ENCODE results near the gene CD82.

Gene CD82

GRCh38 chr11:44626645-44627044 lies 61.2 kb downstream of the CD82 start:
- Histone ChIP-seq H3K36me3 (ENCODE audit: insufficient read depth, low read length) (no peaks in the 10 kb centered on the region), H3K79me2 (ENCODE audit: control insufficient read depth, insufficient read depth, low read length, unreplicated experiment) (no peaks in the 10 kb centered on the region), H3K4me1 (ENCODE audit: control insufficient read depth, insufficient read depth, low read length, unreplicated experiment) (peaks cover 6% of the 10 kb centered on the region), H3K27me3 (ENCODE audit: insufficient read depth, low read length) (no peaks in the 10 kb centered on the region), H2AFZ (ENCODE audit: low read length, unreplicated experiment) (no peak overlapping the region), H3K27ac (ENCODE audit: low read depth, low read length) (no peak overlapping the region), H3K4me3 (ENCODE audit: low read depth, low read length) (no peak overlapping the region)

- Histone ChIP-seq H3K79me2 (ENCODE audit: control insufficient read depth, insufficient read depth, low read length, unreplicated experiment) (no peaks in the 10 kb centered on the region), H3K27ac (ENCODE audit: low read depth, low read length) (no peak overlapping the region), H3K4me3 (ENCODE audit: low read depth, low read length) (no peak overlapping the region)
Observed at GRCh38 chr11:44627165-44627789, 61.8 kb downstream of the CD82 start.

GRCh38 chr11:44627911-44628729 lies 62.7 kb downstream of the CD82 start:
- Histone ChIP-seq H3K36me3 (ENCODE audit: insufficient read depth, low read length) (no peaks in the 10 kb centered on the region), H2AFZ (ENCODE audit: low read length, unreplicated experiment) (no peak overlapping the region), H3K4me1 (ENCODE audit: control insufficient read depth, insufficient read depth, low read length, unreplicated experiment) (peaks cover 6% of the 10 kb centered on the region), H3K4me3 (ENCODE audit: low read depth, low read length) (no peak overlapping the region), H3K27ac (ENCODE audit: low read depth, low read length) (no peak overlapping the region), H3K27me3 (ENCODE audit: insufficient read depth, low read length) (no peaks in the 10 kb centered on the region), H3K79me2 (ENCODE audit: control insufficient read depth, insufficient read depth, low read length, unreplicated experiment) (no peaks in the 10 kb centered on the region)

More at GRCh38 chr11:44627165-44627789, 61.8 kb downstream of the CD82 start:
- Histone ChIP-seq H2AFZ (ENCODE audit: low read length, unreplicated experiment) (no peak overlapping the region), H3K4me1 (ENCODE audit: control insufficient read depth, insufficient read depth, low read length, unreplicated experiment) (peaks cover 6% of the 10 kb centered on the region), H3K27me3 (ENCODE audit: insufficient read depth, low read length) (no peaks in the 10 kb centered on the region), H3K36me3 (ENCODE audit: insufficient read depth, low read length) (no peaks in the 10 kb centered on the region)

GRCh38 chr11:44628730-44629700 lies 63.6 kb downstream of the CD82 start:
- no peak overlapping the region for H3K27ac ChIP-seq (ENCODE audit: low read depth, low read length)
- H3K27me3 ChIP-seq (ENCODE audit: insufficient read depth, low read length), result no peaks in the 10 kb centered on the region
- no peak overlapping the region for H3K4me3 ChIP-seq (ENCODE audit: low read depth, low read length)
- H2AFZ ChIP-seq (ENCODE audit: low read length, unreplicated experiment), result no peak overlapping the region
- no peaks in the 10 kb centered on the region for H3K79me2 ChIP-seq (ENCODE audit: control insufficient read depth, insufficient read depth, low read length, unreplicated experiment)
- H3K36me3 ChIP-seq (ENCODE audit: insufficient read depth, low read length), result no peaks in the 10 kb centered on the region
- peaks cover 7% of the 10 kb centered on the region for H3K4me1 ChIP-seq (ENCODE audit: control insufficient read depth, insufficient read depth, low read length, unreplicated experiment)

- Histone ChIP-seq H3K36me3 (ENCODE audit: insufficient read depth, low read length) (no peaks in the 10 kb centered on the region), H3K4me1 (ENCODE audit: control insufficient read depth, insufficient read depth, low read length, unreplicated experiment) (peaks cover 15% of the 10 kb centered on the region), H2AFZ (ENCODE audit: low read length, unreplicated experiment) (no peak overlapping the region), H3K27me3 (ENCODE audit: insufficient read depth, low read length) (no peaks in the 10 kb centered on the region), H3K27ac (ENCODE audit: low read depth, low read length) (no peak overlapping the region), H3K79me2 (ENCODE audit: control insufficient read depth, insufficient read depth, low read length, unreplicated experiment) (no peaks in the 10 kb centered on the region), H3K4me3 (ENCODE audit: low read depth, low read length) (no peak overlapping the region)
Observed at GRCh38 chr11:44629732-44630345, 64.4 kb downstream of the CD82 start.

- Histone ChIP-seq H3K79me2 (ENCODE audit: control insufficient read depth, insufficient read depth, low read length, unreplicated experiment) (no peaks in the 10 kb centered on the region), H3K27ac (ENCODE audit: low read depth, low read length) (no peak overlapping the region), H3K4me1 (ENCODE audit: control insufficient read depth, insufficient read depth, low read length, unreplicated experiment) (peaks cover 17% of the 10 kb centered on the region), H2AFZ (ENCODE audit: low read length, unreplicated experiment) (no peak overlapping the region), H3K4me3 (ENCODE audit: low read depth, low read length) (no peak overlapping the region), H3K36me3 (ENCODE audit: insufficient read depth, low read length) (no peaks in the 10 kb centered on the region), H3K27me3 (ENCODE audit: insufficient read depth, low read length) (no peaks in the 10 kb centered on the region)
Observed at GRCh38 chr11:44630511-44631210, 65.2 kb downstream of the CD82 start.

- peaks cover 17% of the 10 kb centered on the region for H3K4me1 ChIP-seq (ENCODE audit: control insufficient read depth, insufficient read depth, low read length, unreplicated experiment)
- H3K27ac ChIP-seq (ENCODE audit: low read depth, low read length), result no peak overlapping the region
- H2AFZ ChIP-seq (ENCODE audit: low read length, unreplicated experiment), result no peak overlapping the region
- no peak overlapping the region for H3K4me3 ChIP-seq (ENCODE audit: low read depth, low read length)
- H3K36me3 ChIP-seq (ENCODE audit: insufficient read depth, low read length), result no peaks in the 10 kb centered on the region
- no peaks in the 10 kb centered on the region for H3K27me3 ChIP-seq (ENCODE audit: insufficient read depth, low read length)
- no peaks in the 10 kb centered on the region for H3K79me2 ChIP-seq (ENCODE audit: control insufficient read depth, insufficient read depth, low read length, unreplicated experiment)
Observed at GRCh38 chr11:44631831-44632230, 66.4 kb downstream of the CD82 start.

- Histone ChIP-seq H3K4me1 (ENCODE audit: control insufficient read depth, insufficient read depth, low read length, unreplicated experiment) (peaks cover 17% of the 10 kb centered on the region), H3K4me3 (ENCODE audit: low read depth, low read length) (no peak overlapping the region), H2AFZ (ENCODE audit: low read length, unreplicated experiment) (no peak overlapping the region), H3K79me2 (ENCODE audit: control insufficient read depth, insufficient read depth, low read length, unreplicated experiment) (no peaks in the 10 kb centered on the region), H3K27ac (ENCODE audit: low read depth, low read length) (no peak overlapping the region), H3K27me3 (ENCODE audit: insufficient read depth, low read length) (no peaks in the 10 kb centered on the region), H3K36me3 (ENCODE audit: insufficient read depth, low read length) (no peaks in the 10 kb centered on the region)
Observed at GRCh38 chr11:44632466-44633123, 67.1 kb downstream of the CD82 start.

- no peaks in the 10 kb centered on the region for H3K36me3 ChIP-seq (ENCODE audit: insufficient read depth, low read length)
Observed at GRCh38 chr11:44633641-44634040, 68.2 kb downstream of the CD82 start.

More at GRCh38 chr11:44633641-44634040, 68.2 kb downstream of the CD82 start:
- H3K79me2 ChIP-seq (ENCODE audit: control insufficient read depth, insufficient read depth, low read length, unreplicated experiment), result no peaks in the 10 kb centered on the region
- H2AFZ ChIP-seq (ENCODE audit: low read length, unreplicated experiment), result no peak overlapping the region
- no peaks in the 10 kb centered on the region for H3K27me3 ChIP-seq (ENCODE audit: insufficient read depth, low read length)
- no peak overlapping the region for H3K4me3 ChIP-seq (ENCODE audit: low read depth, low read length)
- H3K4me1 ChIP-seq (ENCODE audit: control insufficient read depth, insufficient read depth, low read length, unreplicated experiment), result peaks cover 11% of the 10 kb centered on the region
- no peak overlapping the region for H3K27ac ChIP-seq (ENCODE audit: low read depth, low read length)

All from ACC112 (cell line).